H1 (cell line): ENCODE data around the gene GLYATL3. TPM values are rescaled to one million over a fixed set of nuclear protein-coding genes. Genes with fewer than 3 reads are reported as not detected.

Experiments used
- CTCF ChIA-PET: fragments of 300-600 bp; sonication (Branson Sonifier 250); formaldehyde crosslinking; loops from one replicate; lab custom pipeline; 2021; ENCODE audit not compliant: partially characterized antibody; lab: Charles Lee
- POLR2A ChIA-PET: fragments of 300-600 bp; sonication (Branson Sonifier 250); formaldehyde crosslinking; loops from one replicate; lab custom pipeline; 2021; ENCODE audit warnings: inconsistent platforms; ENCODE audit not compliant: partially characterized antibody; lab: Charles Lee
- DNase-seq, 2 experiments: peaks; one replicate each; pipeline versions ENCODE4 v3.0.0 to v3.0.0-alpha.2; 2010 to 2022; ENCODE audit warnings: low spot score in 2 of 2, low read depth in 1 of 2, mixed read lengths in 1 of 2
- FAIRE-seq: peaks from 2 replicates; lab custom pipeline; 2011; peaks lifted over from hg19 to GRCh38; lab: Jason Lieb, UNC
- H2AFZ ChIP-seq: 2 replicates; pipeline ENCODE4 v1.8.1; 2012; ENCODE audit warnings: low read length, inconsistent platforms
- H2AK5ac ChIP-seq: 2 replicates; pipeline ENCODE4 v1.6.1; 2013; ENCODE audit warnings: low read depth, low read length
- H2BK120ac ChIP-seq: replicated peaks from 2 replicates; pipeline ENCODE3; 2013; ENCODE audit warnings: low read depth, low read length, inconsistent platforms
- H2BK12ac ChIP-seq: 2 replicates; pipeline ENCODE4 v1.6.1; 2013; ENCODE audit warnings: low read depth, low read length
- H2BK15ac ChIP-seq: 2 replicates; pipeline ENCODE4 v1.6.1; 2013; ENCODE audit warnings: low read length
- H2BK20ac ChIP-seq: 2 replicates; pipeline ENCODE4 v1.6.1; 2013; ENCODE audit warnings: low read length
- H2BK5ac ChIP-seq: 2 replicates; pipeline ENCODE4 v1.6.1; 2013; ENCODE audit warnings: low read depth, low read length
- H3K14ac ChIP-seq: 2 replicates; pipeline ENCODE4 v1.6.1; 2013; ENCODE audit warnings: inconsistent platforms; ENCODE audit not compliant: insufficient read length
- H3K18ac ChIP-seq: 2 replicates; pipeline ENCODE4 v1.6.1; 2013; ENCODE audit warnings: low read length; ENCODE audit errors: extremely low read depth
- H3K23ac ChIP-seq: 2 replicates; pipeline ENCODE4 v1.6.1; 2013; ENCODE audit warnings: inconsistent platforms; ENCODE audit not compliant: insufficient read length
- H3K23me2 ChIP-seq: 2 replicates; pipeline ENCODE4 v1.6.1; 2013; ENCODE audit warnings: low read depth, low read length
- H3K27ac ChIP-seq: 2 replicates; pipeline ENCODE4 v1.6.1; 2011; ENCODE audit warnings: low read depth, low read length, inconsistent platforms
- H3K27me3 ChIP-seq, 4 experiments: replicated peaks in 1 of 4; 1 replicate in 1 of 4; 2 replicates in 3 of 4; pipeline versions ENCODE4 v1.6.1 to v1.8.1; 2011 to 2013; ENCODE audit warnings: low read length in 3 of 4, mild to moderate bottlenecking in 3 of 4, inconsistent platforms in 2 of 4, mixed read lengths in 2 of 4, moderate library complexity in 1 of 4; ENCODE audit not compliant: control insufficient read depth in 3 of 4, insufficient read depth in 3 of 4; ENCODE audit errors: extremely low read depth in 1 of 4
- H3K36me3 ChIP-seq, 4 experiments: 2 replicates each; pipeline versions ENCODE4 v1.6.1 to v1.8.1; 2011 to 2013; ENCODE audit warnings: mild to moderate bottlenecking in 4 of 4, low read length in 3 of 4, moderate library complexity in 2 of 4, control low read depth in 1 of 4, inconsistent platforms in 1 of 4; ENCODE audit not compliant: insufficient read depth in 4 of 4, control insufficient read depth in 2 of 4
- H3K4ac ChIP-seq: replicated peaks from 2 replicates; pipeline ENCODE3; 2013; ENCODE audit warnings: low read length, low read depth, mixed read lengths, inconsistent platforms; ENCODE audit not compliant: insufficient read length
- H3K4me1 ChIP-seq, 4 experiments: replicated peaks in 1 of 4; 1 replicate in 1 of 4; 2 replicates in 3 of 4; pipeline versions ENCODE4 v1.6.1 to v1.8.1; 2011 to 2013; ENCODE audit warnings: low read length in 3 of 4, inconsistent platforms in 2 of 4, mixed read lengths in 1 of 4; ENCODE audit not compliant: insufficient read depth in 4 of 4, control insufficient read depth in 3 of 4
- H3K4me2 ChIP-seq, 2 experiments: 2 replicates each; pipeline versions ENCODE4 v1.6.1 to v1.8.1; 2011 to 2013; ENCODE audit warnings: low read depth in 2 of 2, low read length in 2 of 2, control low read depth in 1 of 2, inconsistent platforms in 1 of 2, mild to moderate bottlenecking in 1 of 2; ENCODE audit not compliant: insufficient read depth in 1 of 2
- H3K4me3 ChIP-seq, 4 experiments: fragments of 200-600, 300-600 bp in 1 of 4; sonication (generic), shearing (Covaris generic), sonication (Bioruptor Twin) in 1 of 4; 2 replicates each; pipeline versions ENCODE4 v1.5.1 to v1.8.1; 2011 to 2016; ENCODE audit warnings: low read length in 4 of 4, low read depth in 3 of 4, control low read depth in 2 of 4, inconsistent platforms in 2 of 4, mild to moderate bottlenecking in 2 of 4, mixed read lengths in 1 of 4, moderate library complexity in 1 of 4; ENCODE audit not compliant: insufficient read depth in 2 of 4; ENCODE audit errors: extremely low read depth in 1 of 4
- H3K56ac ChIP-seq: replicated peaks from 2 replicates; pipeline ENCODE3; 2013; ENCODE audit warnings: low read depth, mild to moderate bottlenecking, mixed read lengths, low read length, inconsistent platforms; ENCODE audit not compliant: insufficient read length
- H3K79me1 ChIP-seq: 2 replicates; pipeline ENCODE4 v1.6.1; 2013; ENCODE audit warnings: low read depth, low read length, control low read depth
- H3K79me2 ChIP-seq, 2 experiments: 2 replicates each; pipeline versions ENCODE4 v1.6.1 to v1.8.1; 2012 to 2013; ENCODE audit warnings: low read length in 2 of 2, mild to moderate bottlenecking in 2 of 2, inconsistent platforms in 1 of 2; ENCODE audit not compliant: insufficient read depth in 2 of 2, control insufficient read depth in 1 of 2
- H3K9ac ChIP-seq, 4 experiments: replicated peaks in 1 of 4; 1 replicate in 1 of 4; 2 replicates in 3 of 4; pipeline versions ENCODE4 v1.6.1 to v1.8.1; 2011 to 2013; ENCODE audit warnings: low read depth in 3 of 4, low read length in 3 of 4, control low read depth in 2 of 4, mild to moderate bottlenecking in 2 of 4, moderate library complexity in 2 of 4, inconsistent platforms in 1 of 4; ENCODE audit errors: extremely low read depth in 1 of 4
- H3K9me3 ChIP-seq, 2 experiments: 2 replicates each; pipeline versions ENCODE4 v1.6.1 to v1.8.1; 2012 to 2013; ENCODE audit warnings: mild to moderate bottlenecking in 2 of 2, moderate library complexity in 2 of 2, control low read depth in 1 of 2, inconsistent platforms in 1 of 2, low read depth in 1 of 2, low read length in 1 of 2, mixed read lengths in 1 of 2; ENCODE audit not compliant: insufficient read depth in 2 of 2
- H4K20me1 ChIP-seq, 2 experiments: replicated peaks in 1 of 2; 2 replicates each; pipeline versions ENCODE3 to v1.8.1; 2011 to 2013; ENCODE audit warnings: inconsistent platforms in 2 of 2, low read length in 2 of 2, mild to moderate bottlenecking in 1 of 2; ENCODE audit not compliant: insufficient read depth in 2 of 2, control insufficient read depth in 1 of 2
- H4K5ac ChIP-seq: 2 replicates; pipeline ENCODE4 v1.6.1; 2013; ENCODE audit warnings: low read length, low read depth, mixed read lengths, inconsistent platforms; ENCODE audit not compliant: insufficient read length
- H4K8ac ChIP-seq: 2 replicates; pipeline ENCODE4 v1.8.0; 2013; ENCODE audit warnings: mild to moderate bottlenecking, moderate library complexity, low read length, inconsistent platforms; ENCODE audit not compliant: insufficient read depth; ENCODE audit errors: extremely low read depth
- H4K91ac ChIP-seq: replicated peaks from 2 replicates; pipeline ENCODE3; 2013; ENCODE audit warnings: low read length, mixed read lengths, inconsistent platforms; ENCODE audit not compliant: insufficient read length
- CHD2 ChIP-seq: IDR thresholded peaks from 2 replicates; pipeline ENCODE4 v1.6.1; 2012; ENCODE audit warnings: low read length, improper control_type of control experiment
- HDAC2 ChIP-seq, 2 experiments: fragments of 300-600 bp in 1 of 2; sonication (generic) in 1 of 2; IDR thresholded peaks; 2 replicates each; pipeline ENCODE4 v1.6.1; 2011 to 2012; ENCODE audit warnings: low read depth in 2 of 2, low read length in 2 of 2, mild to moderate bottlenecking in 2 of 2, moderate library complexity in 2 of 2, borderline replicate concordance in 1 of 2, inconsistent platforms in 1 of 2
- JUN ChIP-seq: IDR thresholded peaks from 2 replicates; pipeline ENCODE4 v1.6.1; 2011; ENCODE audit warnings: low read depth, mild to moderate bottlenecking, improper control_type of control experiment, low read length
- JUND ChIP-seq: IDR thresholded peaks from 2 replicates; pipeline ENCODE4 v1.6.1; 2011; ENCODE audit warnings: mild to moderate bottlenecking, improper control_type of control experiment, low read length
- KDM5A ChIP-seq: fragments of 200-600 bp; IDR thresholded peaks from 2 replicates; pipeline ENCODE4 v1.7.1; 2012; ENCODE audit warnings: mild to moderate bottlenecking, low read length, inconsistent platforms, mixed read lengths
- MAFK ChIP-seq: IDR thresholded peaks from 2 replicates; pipeline ENCODE4 v1.6.1; 2012; ENCODE audit warnings: low read depth, mild to moderate bottlenecking, improper control_type of control experiment, low read length
- POLR2A ChIP-seq, 2 experiments: IDR thresholded peaks; 1 replicate in 1 of 2; 2 replicates in 1 of 2; pipeline ENCODE4 v1.6.1; 2011; ENCODE audit warnings: low read depth in 2 of 2, low read length in 2 of 2, mild to moderate bottlenecking in 2 of 2; ENCODE audit errors: control extremely low read depth in 1 of 2
- SRF ChIP-seq: IDR thresholded peaks from 2 replicates; pipeline ENCODE4 v1.6.1; 2011; ENCODE audit warnings: mild to moderate bottlenecking, low read depth, low read length, moderate library complexity
- WGBS, 2 experiments: shearing (Covaris generic) in 1 of 2; methylation state at CpG; one replicate each; pipeline versions ENCODE4 v1.1.6 to v1.1.7; 2013 to 2015; ENCODE audit warnings: low lambda C conversion rate in 2 of 2, mixed read lengths in 2 of 2, inconsistent platforms in 1 of 2, low coverage in 1 of 2, missing lambda C conversion rate in 1 of 2; ENCODE audit not compliant: insufficient replicate concordance in 2 of 2, insufficient coverage in 1 of 2, insufficient read length in 1 of 2; ENCODE audit errors: extremely low coverage in 1 of 2, missing lambda C conversion rate in 1 of 2; 5-methylcytosine and 5-hydroxymethylcytosine counted together
- polyA plus RNA-seq, 7 experiments: library from polyadenylated mRNA; depleted of rRNA in 3 of 7; stranded (reverse) in 5 of 7; unstranded in 2 of 7; fragments of >200 nt in 5 of 7; fragments of 200-250 nt in 2 of 7; gene quantifications; 1 replicate in 5 of 7; 2 replicates in 1 of 7; 4 replicates in 1 of 7; pipeline versions ENCODE4 v1.2.1 to v1.2.3, GENCODE V29; 2011 to 2013; ENCODE audit warnings: missing spikeins in 2 of 7, mixed read lengths in 2 of 7
- total RNA-seq: library from RNA; stranded (reverse); fragmentation: NEBNext Ultra II Directional; extraction: Animal tissue kit (Norgen Biotek cat#: 25700); gene quantifications from 2 replicates; pipeline ENCODE4 v1.2.1, GENCODE V29; 2021
- TF ChIP-seq, protein P1 (sequence below): IDR thresholded peaks from 2 replicates; pipeline ENCODE4 v1.6.1; 2012; ENCODE audit warnings: inconsistent platforms
- TF ChIP-seq, protein P2 (sequence below): IDR thresholded peaks from 2 replicates; pipeline ENCODE4 v1.6.1; 2012; ENCODE audit warnings: low read length, inconsistent platforms
- TF ChIP-seq, protein P3 (sequence below): IDR thresholded peaks from 2 replicates; pipeline ENCODE4 v1.6.1; 2012; ENCODE audit warnings: inconsistent platforms

Gene GLYATL3
- total and polyA plus RNA-seq, 2 of the 8 experiments (the other 6 are each of a cell fraction or from before 2014, with no cell fraction given) = not detected

DNA sequence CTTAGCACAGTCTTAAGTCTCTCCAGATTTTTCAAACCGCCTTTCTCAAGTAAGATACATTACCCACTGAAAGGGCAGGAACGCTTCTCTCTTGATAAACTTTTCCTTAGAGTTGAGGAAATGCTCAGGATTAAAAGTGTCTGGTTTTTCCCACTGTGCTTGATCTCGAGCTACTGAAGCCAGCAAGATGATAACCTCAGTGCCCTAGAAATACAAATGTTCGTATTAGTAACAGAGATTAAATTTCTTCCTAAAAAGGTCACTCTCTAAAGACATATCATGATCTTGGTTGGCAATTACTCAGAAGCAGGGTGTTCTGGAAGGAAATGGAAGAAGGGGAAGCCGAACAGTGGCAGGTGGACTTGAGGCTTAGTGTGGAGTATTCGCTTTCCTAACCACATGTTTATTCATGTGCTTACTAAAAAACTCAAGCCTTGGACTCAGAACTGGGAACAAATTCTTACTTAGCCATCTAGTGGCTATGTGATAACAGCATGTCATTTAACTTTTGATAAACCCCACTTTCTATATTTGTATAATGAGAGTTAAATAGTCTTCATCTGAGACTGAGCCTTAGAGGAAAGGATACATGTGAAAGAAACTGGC lies 70.9 kb downstream of the GLYATL3 start:
- Histone ChIP-seq H3K36me3 (no peaks in the 10 kb centered on the region), H2AFZ (no peak overlapping the region), H3K79me1 (no peaks in the 10 kb centered on the region), H3K4me1 (no peaks in the 10 kb centered on the region), H3K79me2 (no peaks in the 10 kb centered on the region), H3K23ac (no peak overlapping the region), H4K5ac (no peak overlapping the region), H2BK12ac (no peak overlapping the region), H3K9ac (no peak overlapping the region), H4K91ac (no peak overlapping the region), H3K4me2 (no peak overlapping the region), H2BK5ac (no peak overlapping the region), H3K4ac (no peak overlapping the region), H2BK15ac (no peak overlapping the region), H3K27me3 (no peaks in the 10 kb centered on the region; a peak in 1 of 7 replicates), H3K27ac (no peak overlapping the region), H2AK5ac (no peak overlapping the region), H4K8ac (no peak overlapping the region), H3K18ac (no peak overlapping the region), H2BK120ac (no peak overlapping the region), H3K56ac (no peak overlapping the region), H3K14ac (no peak overlapping the region), H3K9me3 (no peaks in the 10 kb centered on the region), H3K23me2 (no peaks in the 10 kb centered on the region; the same call in 1 of the 2 replicates), H3K4me3 (no peak overlapping the region), H2BK20ac (no peak overlapping the region), H4K20me1 (no peaks in the 10 kb centered on the region)
- CTCF ChIA-PET = interaction anchor here (1.3 to 1.7 kb wide), 2 partner anchors 11 to 36 kb away, joined by 4 read pairs; no protein-coding TSS in a partner anchor
- POLR2A ChIA-PET = no interaction called here
- DNase-seq (no peak), FAIRE-seq (no peak)
- WGBS, 2 experiments = 88% methylated on average over 6 of the region's 6 CpGs; no CpG with 5 or more reads in 1 of the 2 experiments
- TF ChIP-seq JUND = no peak
- no peak for TF ChIP-seq KDM5A
- TF ChIP-seq, protein P1, sequence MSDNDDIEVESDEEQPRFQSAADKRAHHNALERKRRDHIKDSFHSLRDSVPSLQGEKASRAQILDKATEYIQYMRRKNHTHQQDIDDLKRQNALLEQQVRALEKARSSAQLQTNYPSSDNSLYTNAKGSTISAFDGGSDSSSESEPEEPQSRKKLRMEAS = no peak
- TF ChIP-seq CHD2 = no peak
- no peak for TF ChIP-seq HDAC2 (IDR thresholded peaks at IDR 0.05; ENCODE audit: borderline replicate concordance in 1 of 2, low read depth in 2 of 2, low read length in 2 of 2)
- TF ChIP-seq, protein P2, sequence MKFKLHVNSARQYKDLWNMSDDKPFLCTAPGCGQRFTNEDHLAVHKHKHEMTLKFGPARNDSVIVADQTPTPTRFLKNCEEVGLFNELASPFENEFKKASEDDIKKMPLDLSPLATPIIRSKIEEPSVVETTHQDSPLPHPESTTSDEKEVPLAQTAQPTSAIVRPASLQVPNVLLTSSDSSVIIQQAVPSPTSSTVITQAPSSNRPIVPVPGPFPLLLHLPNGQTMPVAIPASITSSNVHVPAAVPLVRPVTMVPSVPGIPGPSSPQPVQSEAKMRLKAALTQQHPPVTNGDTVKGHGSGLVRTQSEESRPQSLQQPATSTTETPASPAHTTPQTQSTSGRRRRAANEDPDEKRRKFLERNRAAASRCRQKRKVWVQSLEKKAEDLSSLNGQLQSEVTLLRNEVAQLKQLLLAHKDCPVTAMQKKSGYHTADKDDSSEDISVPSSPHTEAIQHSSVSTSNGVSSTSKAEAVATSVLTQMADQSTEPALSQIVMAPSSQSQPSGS = no peak
- TF ChIP-seq SRF = no peak
- no peak for TF ChIP-seq JUN
- TF ChIP-seq, protein P3, sequence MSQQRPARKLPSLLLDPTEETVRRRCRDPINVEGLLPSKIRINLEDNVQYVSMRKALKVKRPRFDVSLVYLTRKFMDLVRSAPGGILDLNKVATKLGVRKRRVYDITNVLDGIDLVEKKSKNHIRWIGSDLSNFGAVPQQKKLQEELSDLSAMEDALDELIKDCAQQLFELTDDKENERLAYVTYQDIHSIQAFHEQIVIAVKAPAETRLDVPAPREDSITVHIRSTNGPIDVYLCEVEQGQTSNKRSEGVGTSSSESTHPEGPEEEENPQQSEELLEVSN = no peak
- TF ChIP-seq MAFK = no peak
- no peak for TF ChIP-seq POLR2A (IDR thresholded peaks at IDR 0.05; ENCODE audit: control extremely low read depth in 1 of 2, low read depth in 2 of 2, low read length in 2 of 2)
